Neutrophil (primary cell): Measurements from ENCODE around the gene PRUNE1.

Experiments used
- H3K27ac ChIP-seq: fragments of 200-600 bp; sonication (generic); 2 replicates; pipeline ENCODE4 v1.5.1; 2016; ENCODE audit warnings: mild to moderate bottlenecking, moderate library complexity
- H3K27me3 ChIP-seq: fragments of 200-600 bp; sonication (generic); 2 replicates; pipeline ENCODE4 v1.6.0; 2016; ENCODE audit warnings: mild to moderate bottlenecking
- H3K36me3 ChIP-seq: fragments of 200-600 bp; sonication (generic); 2 replicates; pipeline ENCODE4 v1.5.1; 2017
- H3K4me1 ChIP-seq, 2 experiments: fragments of 200-600 bp in 1 of 2; sonication (generic) in 1 of 2; 1 replicate in 1 of 2; 2 replicates in 1 of 2; pipeline versions ENCODE4 v1.5.1 to v1.6.1; 2013 to 2016; ENCODE audit warnings: low read depth in 1 of 2, low read length in 1 of 2, mild to moderate bottlenecking in 1 of 2, moderate library complexity in 1 of 2; ENCODE audit not compliant: control insufficient read depth in 1 of 2, insufficient read depth in 1 of 2
- H3K4me3 ChIP-seq, 2 experiments: fragments of 200-600 bp in 1 of 2; sonication (generic) in 1 of 2; 1 replicate in 1 of 2; 2 replicates in 1 of 2; pipeline ENCODE4 v1.5.1; 2013 to 2016; ENCODE audit warnings: low read depth in 1 of 2, low read length in 1 of 2, mild to moderate bottlenecking in 1 of 2, moderate library complexity in 1 of 2
- H3K9me3 ChIP-seq: fragments of 200-600 bp; sonication (generic); 2 replicates; pipeline ENCODE4 v1.5.1; 2016
- CTCF ChIP-seq: fragments of 200-600 bp; sonication (generic); IDR thresholded peaks from 2 replicates; pipeline ENCODE4 v1.5.1; 2016; ENCODE audit warnings: antibody characterized with exemption

PRUNE1 gene

GRCh38 chr1:151047925-151048644, 39.8 kb downstream of the PRUNE1 start:
- peak overlapping the region; percentile 74 to 80 for H3K4me3 ChIP-seq
- peaks cover 32% of the 10 kb centered on the region for H3K27me3 ChIP-seq
- H3K9me3 ChIP-seq = no peaks in the 10 kb centered on the region
- H3K4me1 ChIP-seq = peaks cover 19 to 22% of the 10 kb centered on the region in 2 experiments
- H3K36me3 ChIP-seq = peaks cover 39% of the 10 kb centered on the region
- no peak for TF ChIP-seq CTCF
- peak overlapping the region; percentile 29 for H3K27ac ChIP-seq

- Histone ChIP-seq H3K36me3 (peaks cover 45% of the 10 kb centered on the region), H3K4me3 (peak overlapping the region; percentile 74 to 80), H3K9me3 (no peaks in the 10 kb centered on the region), H3K27me3 (peaks cover 32% of the 10 kb centered on the region), H3K4me1 (peaks cover 19 to 22% of the 10 kb centered on the region in 2 experiments), H3K27ac (peak overlapping the region; percentile 29)
- peak; percentile 30 for TF ChIP-seq CTCF
These were observed 40.4 kb downstream of the PRUNE1 start for GRCh38 chr1:151048645-151049032.

GRCh38 chr1:151049458-151049857, 41.2 kb downstream of the PRUNE1 start:
- H3K36me3 ChIP-seq = peaks cover 53% of the 10 kb centered on the region
- peaks cover 19 to 22% of the 10 kb centered on the region in 2 experiments for H3K4me1 ChIP-seq
- no peak overlapping the region for H3K4me3 ChIP-seq
- H3K9me3 ChIP-seq = peaks cover 6% of the 10 kb centered on the region
- peaks cover 32% of the 10 kb centered on the region for H3K27me3 ChIP-seq
- no peak for TF ChIP-seq CTCF
- peak overlapping the region; percentile 50 for H3K27ac ChIP-seq

- H3K4me1 ChIP-seq = peaks cover 26 to 27% of the 10 kb centered on the region in 2 experiments
- peaks cover 60% of the 10 kb centered on the region for H3K36me3 ChIP-seq
- H3K9me3 ChIP-seq = peaks cover 6% of the 10 kb centered on the region
- H3K4me3 ChIP-seq = no peak overlapping the region
- H3K27me3 ChIP-seq = peaks cover 32% of the 10 kb centered on the region
- TF ChIP-seq CTCF = no peak
- H3K27ac ChIP-seq = peak overlapping the region; percentile 50
These were observed 41.9 kb downstream of the PRUNE1 start for GRCh38 chr1:151050051-151050688.

- peaks cover 6% of the 10 kb centered on the region for H3K9me3 ChIP-seq
- H3K27me3 ChIP-seq = peaks cover 23% of the 10 kb centered on the region
- H3K36me3 ChIP-seq = peaks cover 69% of the 10 kb centered on the region
- TF ChIP-seq CTCF = no peak
- H3K27ac ChIP-seq = peak overlapping the region; percentile 98
- H3K4me1 ChIP-seq = peaks cover 39 to 40% of the 10 kb centered on the region in 2 experiments
- H3K4me3 ChIP-seq = no peak overlapping the region
These were observed 43.2 kb downstream of the PRUNE1 start for GRCh38 chr1:151051356-151052009.
